SK-N-SH treated with all-trans-retinoic acid at 6 μM for 48 hours (cell line): ENCODE results near the gene KRT15.

Source experiments
- CSDC2 ChIP-seq: fragments of 250-450 bp; sonication (Bioruptor Pico); IDR thresholded peaks from 2 replicates; pipeline ENCODE4 v1.5.0; 2020; ENCODE audit warnings: mild to moderate bottlenecking, moderate library complexity
- OSR1 ChIP-seq: fragments of 250-450 bp; sonication (Bioruptor Pico); IDR thresholded peaks from 2 replicates; pipeline ENCODE4 v1.8.0; 2022; ENCODE audit warnings: moderate library complexity, mild to moderate bottlenecking, inconsistent platforms
- PATZ1 ChIP-seq: fragments of 250-450 bp; sonication (Bioruptor Pico); IDR thresholded peaks from 2 replicates; pipeline ENCODE4 v1.8.0; 2020; ENCODE audit warnings: mild to moderate bottlenecking, moderate library complexity, borderline replicate concordance
- RARB ChIP-seq: fragments of 250-450 bp; sonication (Bioruptor Pico); IDR thresholded peaks from 2 replicates; pipeline ENCODE4 v1.8.0; 2021; ENCODE audit warnings: mild to moderate bottlenecking, moderate library complexity
- TOX ChIP-seq: fragments of 250-450 bp; sonication (Bioruptor Pico); IDR thresholded peaks from 2 replicates; pipeline ENCODE4 v1.8.0; 2021; ENCODE audit warnings: mild to moderate bottlenecking, moderate library complexity, borderline replicate concordance
- ZC3H10 ChIP-seq: fragments of 250-450 bp; sonication (Bioruptor Pico); IDR thresholded peaks from 2 replicates; pipeline ENCODE4 v1.5.1; 2021; ENCODE audit warnings: mild to moderate bottlenecking, moderate library complexity
- ZFP3 ChIP-seq: fragments of 250-450 bp; sonication (Bioruptor Pico); IDR thresholded peaks from 2 replicates; pipeline ENCODE4 v1.5.0; 2020; ENCODE audit warnings: mild to moderate bottlenecking, moderate library complexity
- ZFP30 ChIP-seq: fragments of 450-650 bp; formaldehyde crosslinking; IDR thresholded peaks from 2 replicates; pipeline ENCODE4 v1.5.0; 2022; ENCODE audit warnings: mild to moderate bottlenecking, moderate library complexity
- ZNF8 ChIP-seq: fragments of 450-650 bp; formaldehyde crosslinking; IDR thresholded peaks from 2 replicates; pipeline ENCODE4 v1.5.0; 2020; ENCODE audit warnings: mild to moderate bottlenecking, moderate library complexity
- TF ChIP-seq, protein P1 (sequence below): fragments of 250-450 bp; sonication (Bioruptor Pico); IDR thresholded peaks from 2 replicates; pipeline ENCODE4 v1.5.0; 2020; ENCODE audit warnings: mild to moderate bottlenecking, moderate library complexity

DNA sequence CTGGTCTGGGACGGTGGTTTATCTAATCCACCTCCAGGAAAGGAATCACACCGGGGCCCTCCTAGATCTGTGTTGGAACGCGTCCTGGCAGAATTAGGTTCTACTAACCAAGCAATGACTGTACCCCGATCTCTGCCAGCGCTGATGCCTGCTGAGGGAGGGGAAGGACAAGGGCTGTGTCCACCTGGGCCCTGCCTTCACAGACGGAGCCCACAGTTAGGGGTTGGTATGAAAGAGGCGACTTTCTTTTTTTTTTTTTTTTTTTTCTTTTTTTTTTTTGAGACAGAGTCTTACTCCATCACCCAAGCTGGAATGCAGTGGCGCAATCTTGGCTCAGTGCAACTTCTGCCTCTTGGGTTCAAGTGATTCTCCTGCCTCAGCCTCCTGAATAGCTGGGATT lies 19.3 kb upstream of the KRT15 start:
- TF ChIP-seq ZC3H10 (CRISPR knock-in tag) (no peak), OSR1 (CRISPR knock-in tag) (no peak), RARB (no peak), TOX (CRISPR knock-in tag) (no peak), ZNF8 (CRISPR knock-in tag) (no peak), PATZ1 (no peak), CSDC2 (CRISPR knock-in tag) (no peak), ZFP30 (CRISPR knock-in tag) (no peak), ZFP3 (no peak)
- TF ChIP-seq, protein P1, sequence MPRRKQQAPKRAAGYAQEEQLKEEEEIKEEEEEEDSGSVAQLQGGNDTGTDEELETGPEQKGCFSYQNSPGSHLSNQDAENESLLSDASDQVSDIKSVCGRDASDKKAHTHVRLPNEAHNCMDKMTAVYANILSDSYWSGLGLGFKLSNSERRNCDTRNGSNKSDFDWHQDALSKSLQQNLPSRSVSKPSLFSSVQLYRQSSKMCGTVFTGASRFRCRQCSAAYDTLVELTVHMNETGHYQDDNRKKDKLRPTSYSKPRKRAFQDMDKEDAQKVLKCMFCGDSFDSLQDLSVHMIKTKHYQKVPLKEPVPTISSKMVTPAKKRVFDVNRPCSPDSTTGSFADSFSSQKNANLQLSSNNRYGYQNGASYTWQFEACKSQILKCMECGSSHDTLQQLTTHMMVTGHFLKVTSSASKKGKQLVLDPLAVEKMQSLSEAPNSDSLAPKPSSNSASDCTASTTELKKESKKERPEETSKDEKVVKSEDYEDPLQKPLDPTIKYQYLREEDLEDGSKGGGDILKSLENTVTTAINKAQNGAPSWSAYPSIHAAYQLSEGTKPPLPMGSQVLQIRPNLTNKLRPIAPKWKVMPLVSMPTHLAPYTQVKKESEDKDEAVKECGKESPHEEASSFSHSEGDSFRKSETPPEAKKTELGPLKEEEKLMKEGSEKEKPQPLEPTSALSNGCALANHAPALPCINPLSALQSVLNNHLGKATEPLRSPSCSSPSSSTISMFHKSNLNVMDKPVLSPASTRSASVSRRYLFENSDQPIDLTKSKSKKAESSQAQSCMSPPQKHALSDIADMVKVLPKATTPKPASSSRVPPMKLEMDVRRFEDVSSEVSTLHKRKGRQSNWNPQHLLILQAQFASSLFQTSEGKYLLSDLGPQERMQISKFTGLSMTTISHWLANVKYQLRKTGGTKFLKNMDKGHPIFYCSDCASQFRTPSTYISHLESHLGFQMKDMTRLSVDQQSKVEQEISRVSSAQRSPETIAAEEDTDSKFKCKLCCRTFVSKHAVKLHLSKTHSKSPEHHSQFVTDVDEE (CRISPR knock-in tag) = no peak
